Gastrocnemius medialis (tissue), 4 donors: ENCODE measurements around the gene SYDE2.

ENCODE experiments used
- CTCF ChIP-seq, 5 experiments: fragments of 450-650 bp in 3 of 5; fragments of 200-600 bp in 2 of 5; sonication (generic) in 2 of 5; IDR thresholded peaks in 4 of 5; conservative IDR thresholded peaks in 1 of 5; 1 replicate in 4 of 5; 2 replicates in 1 of 5; pipeline ENCODE4 v1.5.1; 2016 to 2019; ENCODE audit warnings: antibody characterized with exemption in 5 of 5, mild to moderate bottlenecking in 3 of 5, moderate library complexity in 3 of 5
- POLR2A ChIP-seq, 2 donors: fragments of 450-650 bp; IDR thresholded peaks; one replicate each; pipeline ENCODE4 v1.6.1; 2017; ENCODE audit warnings: antibody characterized with exemption in 2 of 2, mild to moderate bottlenecking in 2 of 2, moderate library complexity in 2 of 2

GRCh38 chr1:85195703-85196102 is 5.1 kb downstream of the SYDE2 start:
- TF ChIP-seq CTCF (IDR thresholded peaks at IDR 0.05 in 4 of 5, conservative IDR thresholded peaks at IDR 0.05 in 1 of 5) (no peak), POLR2A (IDR thresholded peaks at IDR 0.05) (no peak)
